ENCODE results near the gene ARRB1. TPM values are rescaled to one million over a fixed set of nuclear protein-coding genes. Genes with fewer than 3 reads are reported as not detected.

Gene ARRB1
- total RNA-seq, 2 experiments from 2014 or later = 26.7 to 27.8 TPM

DNA sequence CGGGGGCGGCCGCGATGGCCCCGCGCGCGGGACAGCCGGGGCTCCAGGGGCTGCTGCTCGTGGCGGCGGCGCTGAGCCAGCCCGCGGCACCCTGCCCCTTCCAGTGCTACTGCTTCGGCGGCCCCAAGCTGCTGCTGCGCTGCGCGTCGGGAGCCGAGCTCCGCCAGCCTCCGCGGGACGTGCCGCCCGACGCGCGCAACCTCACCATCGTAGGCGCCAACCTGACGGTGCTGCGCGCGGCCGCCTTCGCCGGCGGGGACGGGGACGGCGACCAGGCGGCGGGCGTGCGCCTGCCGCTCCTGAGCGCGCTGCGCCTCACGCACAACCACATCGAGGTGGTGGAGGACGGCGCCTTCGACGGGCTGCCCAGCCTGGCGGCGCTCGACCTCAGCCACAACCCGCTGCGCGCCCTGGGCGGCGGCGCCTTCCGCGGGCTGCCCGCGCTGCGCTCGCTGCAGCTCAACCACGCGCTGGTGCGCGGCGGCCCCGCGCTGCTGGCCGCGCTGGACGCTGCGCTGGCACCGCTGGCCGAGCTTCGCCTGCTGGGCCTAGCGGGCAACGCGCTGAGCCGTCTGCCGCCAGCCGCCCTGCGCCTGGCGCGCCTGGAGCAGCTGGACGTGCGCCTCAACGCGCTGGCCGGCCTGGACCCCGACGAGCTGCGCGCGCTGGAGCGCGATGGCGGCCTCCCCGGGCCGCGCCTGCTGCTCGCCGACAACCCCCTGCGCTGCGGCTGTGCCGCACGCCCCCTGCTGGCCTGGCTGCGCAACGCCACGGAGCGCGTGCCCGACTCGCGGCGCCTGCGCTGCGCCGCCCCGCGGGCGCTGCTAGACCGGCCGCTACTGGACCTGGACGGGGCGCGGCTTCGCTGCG, 110.2 kb downstream of the ARRB1 start:
- intact Hi-C loops (cut with DNase I, micrococcal nuclease) = no loop called here
- H3K27me3 ChIP-seq (ENCODE audit: control insufficient read depth in 1 of 2, insufficient read depth in 2 of 2, low read length in 2 of 2) = peaks cover 33% of the 10 kb centered on the region in 2 experiments
- no peaks in the 10 kb centered on the region for H3K9me3 Mint-ChIP-seq
- no peak overlapping the region for H3K27ac ChIP-seq (ENCODE audit: low read depth in 1 of 2, low read length in 2 of 2)
- TF ChIP-seq, protein P1, sequence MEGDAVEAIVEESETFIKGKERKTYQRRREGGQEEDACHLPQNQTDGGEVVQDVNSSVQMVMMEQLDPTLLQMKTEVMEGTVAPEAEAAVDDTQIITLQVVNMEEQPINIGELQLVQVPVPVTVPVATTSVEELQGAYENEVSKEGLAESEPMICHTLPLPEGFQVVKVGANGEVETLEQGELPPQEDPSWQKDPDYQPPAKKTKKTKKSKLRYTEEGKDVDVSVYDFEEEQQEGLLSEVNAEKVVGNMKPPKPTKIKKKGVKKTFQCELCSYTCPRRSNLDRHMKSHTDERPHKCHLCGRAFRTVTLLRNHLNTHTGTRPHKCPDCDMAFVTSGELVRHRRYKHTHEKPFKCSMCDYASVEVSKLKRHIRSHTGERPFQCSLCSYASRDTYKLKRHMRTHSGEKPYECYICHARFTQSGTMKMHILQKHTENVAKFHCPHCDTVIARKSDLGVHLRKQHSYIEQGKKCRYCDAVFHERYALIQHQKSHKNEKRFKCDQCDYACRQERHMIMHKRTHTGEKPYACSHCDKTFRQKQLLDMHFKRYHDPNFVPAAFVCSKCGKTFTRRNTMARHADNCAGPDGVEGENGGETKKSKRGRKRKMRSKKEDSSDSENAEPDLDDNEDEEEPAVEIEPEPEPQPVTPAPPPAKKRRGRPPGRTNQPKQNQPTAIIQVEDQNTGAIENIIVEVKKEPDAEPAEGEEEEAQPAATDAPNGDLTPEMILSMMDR (IDR thresholded peaks at IDR 0.05) = peak; percentile 40
- H3K4me1 Mint-ChIP-seq (ENCODE audit: low read depth) = peaks cover 5% of the 10 kb centered on the region
- ChIA-PET POLR2A (interaction anchor here (0.6 to 2.5 kb wide), 15 partner anchors 9 to 252 kb away, joined by 3 to 19 read pairs (median 3); partner anchors contain the start of gene NEU3), CTCF (interaction anchor here (0.6 to 3.6 kb wide), 18 partner anchors 8 to 496 kb away, joined by 3 to 60 read pairs (median 4); partner anchors contain the start of genes SPCS2 and XRRA1)
- peak; percentile 64 to 93 (median 85) for DNase-seq
- H3K4me3 ChIP-seq (ENCODE audit: low read length) = peak overlapping the region; percentile 30
- H3K36me3 ChIP-seq (ENCODE audit: insufficient read depth, low read length) = no peaks in the 10 kb centered on the region
- H3K36me3 Mint-ChIP-seq (ENCODE audit: low read depth) = no peaks in the 10 kb centered on the region
- peaks cover 0 to 3% of the 10 kb centered on the region in 2 experiments for H3K9me3 ChIP-seq (ENCODE audit: control insufficient read depth in 1 of 2, insufficient read depth in 1 of 2, low read length in 2 of 2)
- H3K4me1 ChIP-seq (ENCODE audit: insufficient read depth, low read length) = peaks cover 15% of the 10 kb centered on the region
- peak; percentile 88 for ATAC-seq (ENCODE audit: poor library complexity)
- H3K27ac Mint-ChIP-seq = no peak overlapping the region
- peaks cover 63% of the 10 kb centered on the region for H3K27me3 Mint-ChIP-seq
- peak overlapping the region; percentile 82 for H3K4me3 Mint-ChIP-seq

DNA sequence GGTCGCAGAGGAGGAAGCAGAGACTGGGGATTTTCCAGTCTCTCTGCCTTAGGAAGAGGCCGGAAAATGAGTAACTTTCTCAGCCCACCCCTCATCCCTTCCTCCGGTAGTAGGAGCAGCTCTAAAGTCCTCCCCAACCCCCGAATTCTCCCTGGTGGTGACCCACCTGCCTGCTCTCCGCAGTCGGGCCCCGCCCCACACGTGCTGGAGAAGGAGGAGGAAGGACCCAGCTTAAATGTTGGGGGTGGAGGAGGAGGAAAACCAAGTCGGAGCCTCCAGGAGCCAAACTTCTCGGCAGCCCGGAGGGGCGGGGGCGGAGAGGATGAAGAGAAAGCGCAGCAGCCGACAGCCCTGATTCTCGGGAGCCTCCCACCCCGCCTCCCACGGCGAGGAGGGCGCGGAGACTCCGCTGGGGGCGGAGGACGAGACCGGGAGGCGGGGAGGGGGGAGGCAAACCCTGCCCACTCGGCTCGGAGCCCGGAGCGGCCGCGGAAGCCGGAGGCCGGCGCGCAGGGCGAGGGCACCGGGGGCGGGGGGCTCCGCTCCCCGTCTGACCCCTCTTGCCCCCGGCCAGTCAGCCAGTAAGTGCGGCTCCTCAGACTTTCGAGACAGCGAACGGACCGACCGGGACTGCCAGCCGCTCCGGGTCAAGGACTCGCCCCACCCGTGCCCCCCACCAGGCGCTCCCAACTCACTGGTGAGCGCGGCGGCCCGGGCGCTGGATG, 111.0 kb downstream of the ARRB1 start, which contains the start of gene TPBGL:
Gene TPBGL (plus strand): TSS at position 464 of the 725 bp plus-strand sequence. CDS start 276 bp downstream, outside the sequence.
- Histone ChIP-seq H3K4me1 (ENCODE audit: insufficient read depth, low read length) (peaks cover 15% of the 10 kb centered on the region), H3K36me3 (ENCODE audit: insufficient read depth, low read length) (no peaks in the 10 kb centered on the region), H3K27ac (ENCODE audit: low read depth in 1 of 2, low read length in 2 of 2) (no peak within 1 kb of the TSS), H3K4me3 (ENCODE audit: low read length) (peak within 1 kb of the TSS; percentile 29), H3K27me3 (ENCODE audit: control insufficient read depth in 1 of 2, insufficient read depth in 2 of 2, low read length in 2 of 2) (peaks cover 33% of the 10 kb centered on the region in 2 experiments), H3K9me3 (ENCODE audit: control insufficient read depth in 1 of 2, insufficient read depth in 1 of 2, low read length in 2 of 2) (peaks cover 0 to 3% of the 10 kb centered on the region in 2 experiments)
- H3K4me1 Mint-ChIP-seq (ENCODE audit: low read depth) = peaks cover 5% of the 10 kb centered on the region
- DNase-seq = peak in 4 of 14 experiments; percentile 5 to 43 (median 16)
- H3K36me3 Mint-ChIP-seq (ENCODE audit: low read depth) = no peaks in the 10 kb centered on the region
- no peak within 1 kb of the TSS for H3K27ac Mint-ChIP-seq
- no peaks in the 10 kb centered on the region for H3K9me3 Mint-ChIP-seq
- intact Hi-C loops (cut with DNase I, micrococcal nuclease) = no loop called here
- CTCF ChIA-PET = interaction anchor here (0.8 to 3.6 kb wide), 10 partner anchors 8 to 311 kb away, joined by 3 to 60 read pairs (median 5); no protein-coding TSS in a partner anchor
- POLR2A ChIA-PET = interaction anchor here (0.9 to 2.5 kb wide), 7 partner anchors 9 to 252 kb away, joined by 3 to 19 read pairs (median 6); partner anchors contain the start of gene NEU3
- H3K4me3 Mint-ChIP-seq = peak within 1 kb of the TSS; percentile 67
- H3K27me3 Mint-ChIP-seq = peaks cover 70% of the 10 kb centered on the region
- no peak for ATAC-seq (ENCODE audit: poor library complexity)
- TF ChIP-seq, protein P1 (IDR thresholded peaks at IDR 0.05) = no peak

All from CD4-positive, alpha-beta T cell (primary cell).